MM.1S (cell line): Measurements from ENCODE around the gene MRPS6.

ENCODE experiments used
- EZH2 ChIP-seq: fragments of 300-600 bp; sonication (generic); optimal IDR thresholded peaks from 2 replicates; pipeline ENCODE3; 2017; ENCODE audit warnings: low read depth, mild to moderate bottlenecking, antibody characterized with exemption, low read length, mixed read lengths
- TF ChIP-seq, protein P1 (sequence below): fragments of 300-600 bp; sonication (generic); IDR thresholded peaks from 2 replicates; pipeline ENCODE4 v1.5.1; 2016; ENCODE audit warnings: antibody characterized with exemption, low read length, mixed read lengths

DNA sequence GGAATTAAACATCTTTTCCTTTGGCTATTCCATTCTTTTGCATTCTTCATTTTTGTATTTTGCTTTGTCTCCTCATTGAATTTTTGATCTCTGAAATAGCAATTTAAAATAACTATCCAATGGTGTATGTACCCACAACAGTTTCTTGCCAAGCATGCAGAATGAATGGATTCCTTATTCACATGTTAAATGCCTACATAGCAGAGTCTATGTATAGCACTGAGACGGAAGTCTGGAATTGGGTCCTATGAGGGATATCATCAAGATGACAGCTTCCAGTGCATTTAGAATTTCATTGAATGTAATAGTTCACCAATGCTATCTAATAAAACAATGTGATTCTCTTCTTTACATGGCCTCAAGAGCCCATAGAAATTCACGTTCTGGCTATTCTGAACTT lies 97.5 kb downstream of the MRPS6 start:
- TF ChIP-seq, protein P1, sequence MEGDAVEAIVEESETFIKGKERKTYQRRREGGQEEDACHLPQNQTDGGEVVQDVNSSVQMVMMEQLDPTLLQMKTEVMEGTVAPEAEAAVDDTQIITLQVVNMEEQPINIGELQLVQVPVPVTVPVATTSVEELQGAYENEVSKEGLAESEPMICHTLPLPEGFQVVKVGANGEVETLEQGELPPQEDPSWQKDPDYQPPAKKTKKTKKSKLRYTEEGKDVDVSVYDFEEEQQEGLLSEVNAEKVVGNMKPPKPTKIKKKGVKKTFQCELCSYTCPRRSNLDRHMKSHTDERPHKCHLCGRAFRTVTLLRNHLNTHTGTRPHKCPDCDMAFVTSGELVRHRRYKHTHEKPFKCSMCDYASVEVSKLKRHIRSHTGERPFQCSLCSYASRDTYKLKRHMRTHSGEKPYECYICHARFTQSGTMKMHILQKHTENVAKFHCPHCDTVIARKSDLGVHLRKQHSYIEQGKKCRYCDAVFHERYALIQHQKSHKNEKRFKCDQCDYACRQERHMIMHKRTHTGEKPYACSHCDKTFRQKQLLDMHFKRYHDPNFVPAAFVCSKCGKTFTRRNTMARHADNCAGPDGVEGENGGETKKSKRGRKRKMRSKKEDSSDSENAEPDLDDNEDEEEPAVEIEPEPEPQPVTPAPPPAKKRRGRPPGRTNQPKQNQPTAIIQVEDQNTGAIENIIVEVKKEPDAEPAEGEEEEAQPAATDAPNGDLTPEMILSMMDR: no peak
- no peak for TF ChIP-seq EZH2
